IPS DF 4.7 (cell line): ENCODE data around the gene NCBP1.

ENCODE experiments used
- DNase-seq: peaks from one replicate; pipeline ENCODE4 v3.0.0-alpha.2; 2013; ENCODE audit warnings: low spot score; ENCODE audit errors: extremely low read depth

Gene NCBP1

GRCh38 chr9:97711223-97711626 is 77.6 kb downstream of the NCBP1 start:
- no peak for DNase-seq

GRCh38 chr9:97714435-97714834 is 80.8 kb downstream of the NCBP1 start:
- DNase-seq, result no peak

- DNase-seq, result no peak
These were observed 84.2 kb downstream of the NCBP1 start for GRCh38 chr9:97717866-97718265.

GRCh38 chr9:97721396-97721795 is 87.8 kb downstream of the NCBP1 start:
- no peak for DNase-seq

- no peak for DNase-seq
These were observed 88.7 kb downstream of the NCBP1 start for GRCh38 chr9:97722331-97722730.
